HG03469 (cell line): Measurements from ENCODE around the gene STK39.

Source experiments
- ATAC-seq: cut with Tn5 transposase; IDR thresholded peaks from one replicate; pipeline ENCODE4 v1.9.1; 2021; ENCODE audit warnings: mild to moderate bottlenecking, moderate library complexity, moderate number of reproducible peaks; ENCODE audit not compliant: unreplicated experiment

Gene STK39

DNA sequence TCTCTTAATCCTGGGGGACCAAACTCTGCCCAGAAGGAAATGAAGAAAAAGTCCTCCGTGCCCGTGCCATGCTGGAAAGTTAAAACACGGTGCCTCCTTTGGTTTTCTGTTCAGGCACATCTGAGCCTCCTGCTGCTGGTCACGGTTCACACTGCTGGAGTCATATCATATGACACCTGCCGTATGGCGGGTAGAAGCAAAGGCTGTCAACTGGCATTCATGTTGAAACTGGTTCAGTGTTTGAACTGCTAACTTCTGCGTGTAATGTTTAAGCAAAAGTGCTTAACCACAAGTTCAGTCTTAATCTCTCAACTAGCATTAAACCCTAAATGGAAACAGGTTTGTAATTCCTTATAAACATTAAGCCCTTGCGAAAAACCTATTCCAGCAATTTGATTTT, 3.1 kb downstream of the STK39 start:
- no peak for ATAC-seq

DNA sequence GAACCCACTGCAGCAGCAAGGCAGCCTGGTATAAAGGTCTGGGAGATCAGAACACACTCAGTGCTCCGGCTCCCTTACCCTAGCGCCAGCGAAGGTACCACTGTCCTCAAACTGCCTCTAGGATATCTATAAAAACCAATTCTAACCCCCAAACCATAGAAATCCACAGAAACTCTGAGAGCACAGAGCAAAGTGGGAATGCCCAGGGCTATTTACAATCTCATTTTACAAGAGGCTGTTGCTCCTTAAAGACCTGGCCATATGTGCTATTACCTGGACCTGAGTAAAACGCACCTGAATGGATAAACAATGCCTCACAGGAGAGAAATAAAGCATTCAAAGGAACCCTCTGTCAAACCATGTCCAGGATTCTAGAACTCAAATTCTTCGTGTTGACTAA, 4.3 kb downstream of the STK39 start:
- ATAC-seq: no peak

DNA sequence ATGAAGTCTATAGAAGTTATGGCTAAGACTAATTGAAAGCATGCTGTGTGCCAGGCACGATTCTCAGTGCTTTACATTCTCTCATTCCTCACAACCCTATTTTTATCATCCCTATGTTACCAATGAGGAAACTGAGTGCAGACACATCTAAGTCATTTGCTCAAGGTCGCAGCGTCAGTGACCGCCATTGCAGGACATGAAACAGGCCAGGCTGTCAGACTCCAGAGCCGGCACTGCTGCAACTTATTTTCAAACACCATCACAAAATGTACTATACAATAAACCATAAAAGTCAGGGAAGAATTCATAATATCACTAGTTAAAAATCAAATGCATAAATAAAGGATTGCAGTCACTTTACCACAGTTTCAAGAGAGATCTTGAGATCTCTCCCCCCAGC, 5.6 kb downstream of the STK39 start:
- no peak for ATAC-seq

DNA sequence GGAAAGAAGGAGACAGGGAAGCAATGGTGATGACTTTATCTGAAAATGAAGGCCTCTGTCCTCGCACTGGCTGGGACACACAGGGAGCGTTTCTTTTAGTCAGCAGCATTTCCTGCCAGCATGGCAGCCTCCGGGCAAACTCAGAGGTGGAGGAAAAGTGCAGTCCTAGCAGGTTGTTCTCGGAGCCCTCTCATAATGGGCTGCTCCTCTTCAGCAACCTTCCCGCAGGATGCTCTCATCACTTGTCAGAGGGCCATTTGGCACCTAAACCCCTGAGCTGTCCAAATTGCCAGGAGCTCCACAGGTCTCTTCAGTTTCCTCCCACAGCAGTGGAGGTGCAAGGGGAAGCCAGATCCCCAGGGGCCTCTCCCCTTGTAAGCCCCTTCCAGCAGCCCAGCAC, 6.2 kb downstream of the STK39 start:
- no peak for ATAC-seq

DNA sequence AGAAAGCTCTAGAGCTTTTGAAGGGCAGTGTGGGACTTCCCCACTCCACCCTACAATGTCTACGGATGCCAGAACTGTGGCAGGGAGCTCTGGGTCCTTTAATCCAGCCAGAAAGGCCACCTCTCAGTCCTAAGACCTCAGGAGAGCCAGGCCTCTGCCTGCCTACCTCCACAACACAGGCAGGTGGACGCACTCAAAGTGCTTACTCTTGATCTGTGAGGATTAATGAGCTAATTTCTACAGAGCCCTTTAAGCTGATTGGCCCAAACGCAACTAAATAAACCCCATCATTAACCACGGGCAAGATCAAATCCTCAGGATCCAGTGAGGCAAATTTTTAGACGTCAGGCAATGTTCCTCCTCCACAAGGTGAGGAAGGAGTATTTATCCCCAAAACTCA, 8.1 kb downstream of the STK39 start:
- ATAC-seq: no peak

DNA sequence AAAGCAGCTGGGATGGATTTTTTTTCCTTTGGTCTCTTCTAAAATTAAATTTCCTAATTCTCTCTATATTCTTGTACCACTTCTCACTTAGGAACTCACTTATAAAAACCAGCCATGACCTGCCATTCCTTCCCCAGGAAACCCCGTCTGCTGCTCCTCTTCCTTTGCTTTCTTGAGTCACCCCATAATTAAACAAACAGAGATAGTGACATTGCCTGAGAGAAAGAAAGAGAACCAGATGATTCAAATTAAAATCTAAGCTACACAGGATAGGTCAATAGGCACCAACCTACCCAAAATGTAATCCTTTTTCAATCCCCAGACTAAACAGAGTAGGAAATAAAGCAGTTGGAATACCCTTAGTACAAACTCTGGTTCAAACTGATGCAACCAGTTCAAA, 9.7 kb downstream of the STK39 start:
- no peak for ATAC-seq

DNA sequence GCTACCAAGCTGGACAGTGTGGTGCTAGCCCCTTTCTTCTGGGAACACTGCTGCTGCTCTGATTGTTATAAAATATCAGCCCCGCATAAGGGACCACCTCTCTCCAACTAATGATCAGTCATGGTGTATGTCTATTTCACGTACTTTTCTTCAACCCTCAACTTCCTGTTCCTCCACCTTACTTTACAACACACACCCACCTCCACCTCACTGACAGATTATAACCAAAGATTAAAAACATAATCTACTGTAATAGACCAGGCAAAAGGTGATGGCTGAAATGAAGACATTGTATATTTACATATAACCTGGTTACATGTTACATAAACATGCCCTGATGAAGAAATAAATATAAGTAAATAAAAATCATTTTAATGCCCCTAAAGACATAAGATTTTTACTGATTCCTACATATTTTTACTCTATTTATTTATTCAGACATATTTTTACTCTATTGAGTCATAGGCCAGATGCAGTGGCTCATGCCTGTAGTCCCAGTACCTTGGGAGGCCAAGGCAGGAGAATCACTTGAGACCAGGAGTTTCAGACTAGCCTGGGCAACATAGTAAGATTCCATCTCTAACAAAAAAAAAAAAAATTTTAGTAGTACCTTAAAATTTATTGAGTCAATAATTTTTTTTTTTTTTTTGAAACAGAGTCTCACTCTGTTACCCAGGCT, 12.8 kb downstream of the STK39 start:
- ATAC-seq: no peak

DNA sequence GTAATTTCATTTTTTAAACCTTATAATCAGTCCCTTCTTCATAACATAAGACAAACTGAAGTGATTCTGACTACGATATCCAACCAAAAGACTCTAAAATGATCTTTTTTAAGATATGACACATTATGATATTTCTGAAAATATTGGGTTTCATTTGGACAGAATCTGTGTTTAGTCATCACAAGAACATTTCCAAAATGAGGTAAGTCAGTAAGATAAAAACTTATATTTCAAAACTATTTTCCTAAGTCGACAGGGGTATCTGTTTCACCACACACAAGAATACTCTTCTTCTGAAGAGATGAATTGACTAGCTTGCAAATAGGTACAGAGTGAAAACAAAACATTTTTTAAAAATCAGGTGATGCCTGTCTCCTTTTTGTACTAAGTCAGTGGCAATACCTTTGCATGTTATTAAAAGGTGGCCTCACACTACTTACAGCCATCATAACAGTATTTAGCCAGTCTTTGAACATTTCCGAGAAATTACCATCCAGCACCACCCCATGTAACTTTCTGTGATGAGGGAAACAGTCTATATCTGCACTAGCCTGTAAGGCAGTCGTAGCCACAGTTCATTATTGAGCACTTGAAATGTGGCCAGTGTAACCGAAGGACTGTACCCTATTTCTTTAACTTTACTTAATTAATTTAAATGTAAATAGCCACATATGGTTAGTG, 13.5 kb downstream of the STK39 start:
- no peak for ATAC-seq

DNA sequence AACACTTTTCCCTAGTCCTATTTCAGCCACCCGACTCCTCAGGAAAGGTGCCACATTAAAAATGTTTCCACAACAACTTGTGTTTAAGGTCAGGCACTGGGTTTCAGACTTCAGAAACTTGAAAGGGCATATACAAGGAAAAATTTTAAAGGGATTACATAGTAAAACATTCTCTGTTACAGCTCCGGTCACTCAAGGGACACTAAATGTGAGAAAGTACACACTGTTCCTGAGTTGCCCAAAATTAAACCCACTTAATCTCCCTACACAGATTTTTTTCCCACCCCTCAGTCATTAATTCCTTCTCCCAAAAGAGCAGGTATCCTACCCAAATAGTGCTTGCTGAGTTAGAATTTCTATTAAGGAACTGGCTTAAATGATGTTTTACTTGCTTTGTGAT, 14.2 kb downstream of the STK39 start:
- ATAC-seq: no peak

DNA sequence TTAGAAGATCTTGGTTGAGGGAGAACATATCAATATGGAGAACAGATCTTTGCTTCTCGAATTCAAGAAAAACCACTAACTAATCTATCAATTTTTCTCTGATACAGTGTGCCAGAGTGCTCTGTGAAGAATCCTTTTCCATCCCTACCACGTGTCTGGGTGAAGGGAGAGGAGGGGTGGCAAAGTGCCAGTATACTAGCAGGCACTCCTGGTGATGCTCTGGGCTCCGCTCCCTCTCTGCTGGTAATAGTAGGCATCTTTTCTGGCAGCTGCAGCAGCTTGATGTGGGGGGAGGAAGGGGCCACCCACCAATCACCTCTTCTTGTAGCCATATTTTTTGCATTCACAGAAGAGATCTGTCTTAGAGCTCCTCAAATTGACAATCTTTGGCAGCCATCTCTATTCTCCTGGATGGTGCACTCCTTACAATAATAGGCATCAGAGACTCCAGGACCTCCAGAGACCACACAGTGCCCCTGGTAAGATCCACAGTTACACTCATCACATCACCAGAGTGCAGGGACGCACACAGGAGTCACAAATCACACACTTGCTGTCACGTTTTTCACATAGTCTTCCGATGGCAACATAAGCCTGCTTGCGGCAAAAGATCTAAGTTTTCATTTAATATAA, 15.7 kb downstream of the STK39 start:
- no peak for ATAC-seq

DNA sequence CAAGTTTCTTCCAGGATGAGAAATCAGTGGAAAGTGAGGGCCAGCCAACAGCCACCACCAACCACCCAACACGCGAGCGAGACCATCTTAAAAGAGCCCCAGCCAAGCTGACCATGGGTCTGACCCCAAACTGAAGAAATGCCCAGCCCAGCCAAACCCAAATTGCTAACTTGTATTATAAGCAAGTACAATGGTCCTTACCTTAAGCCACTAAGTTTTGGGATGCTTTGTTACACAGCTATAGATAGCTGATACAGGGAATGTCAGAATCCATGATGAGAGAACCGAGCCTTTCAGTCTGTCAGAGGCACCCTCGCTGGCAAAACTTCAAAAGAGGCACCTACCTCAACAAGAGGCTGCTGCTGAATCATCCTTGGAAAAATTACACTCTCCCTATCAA, 17.0 kb downstream of the STK39 start:
- no peak for ATAC-seq

DNA sequence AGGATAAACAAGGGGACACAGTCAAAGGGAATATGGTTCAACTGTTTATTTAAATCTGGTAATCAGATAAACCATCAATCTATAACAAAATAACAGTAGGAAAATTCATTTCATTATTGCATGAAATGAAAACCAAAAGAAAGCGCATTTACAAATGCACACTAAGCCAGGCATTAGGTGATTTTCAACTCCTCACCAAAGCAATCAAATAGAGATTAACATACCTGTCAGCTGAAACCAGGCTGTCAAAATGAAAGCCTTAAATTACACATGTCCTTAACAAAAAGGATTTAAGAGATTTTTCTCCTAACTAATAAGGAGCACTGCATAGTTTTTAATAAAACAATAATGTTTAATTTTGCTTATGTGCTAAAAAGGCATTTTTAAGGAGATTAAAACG, 23.0 kb downstream of the STK39 start:
- no peak for ATAC-seq

DNA sequence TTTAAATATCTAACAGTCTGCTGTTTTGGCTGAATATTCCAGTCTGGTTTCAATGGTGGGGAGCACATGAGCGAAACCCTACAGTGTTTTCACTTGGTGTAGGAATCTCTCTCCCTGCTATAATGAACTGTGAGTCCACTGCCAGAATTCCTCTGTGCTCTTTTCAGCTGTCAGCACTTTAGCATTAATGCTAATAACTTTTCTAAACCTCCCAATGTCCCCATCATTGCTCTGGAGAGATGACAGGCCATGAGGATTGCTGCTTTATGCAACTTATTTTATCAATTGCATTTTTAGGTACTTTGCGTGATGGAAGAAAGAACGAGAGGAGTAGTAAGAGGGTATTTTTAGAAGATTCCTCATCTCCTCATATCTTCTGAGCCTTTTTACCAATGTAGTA, 25.3 kb downstream of the STK39 start:
- ATAC-seq: no peak

DNA sequence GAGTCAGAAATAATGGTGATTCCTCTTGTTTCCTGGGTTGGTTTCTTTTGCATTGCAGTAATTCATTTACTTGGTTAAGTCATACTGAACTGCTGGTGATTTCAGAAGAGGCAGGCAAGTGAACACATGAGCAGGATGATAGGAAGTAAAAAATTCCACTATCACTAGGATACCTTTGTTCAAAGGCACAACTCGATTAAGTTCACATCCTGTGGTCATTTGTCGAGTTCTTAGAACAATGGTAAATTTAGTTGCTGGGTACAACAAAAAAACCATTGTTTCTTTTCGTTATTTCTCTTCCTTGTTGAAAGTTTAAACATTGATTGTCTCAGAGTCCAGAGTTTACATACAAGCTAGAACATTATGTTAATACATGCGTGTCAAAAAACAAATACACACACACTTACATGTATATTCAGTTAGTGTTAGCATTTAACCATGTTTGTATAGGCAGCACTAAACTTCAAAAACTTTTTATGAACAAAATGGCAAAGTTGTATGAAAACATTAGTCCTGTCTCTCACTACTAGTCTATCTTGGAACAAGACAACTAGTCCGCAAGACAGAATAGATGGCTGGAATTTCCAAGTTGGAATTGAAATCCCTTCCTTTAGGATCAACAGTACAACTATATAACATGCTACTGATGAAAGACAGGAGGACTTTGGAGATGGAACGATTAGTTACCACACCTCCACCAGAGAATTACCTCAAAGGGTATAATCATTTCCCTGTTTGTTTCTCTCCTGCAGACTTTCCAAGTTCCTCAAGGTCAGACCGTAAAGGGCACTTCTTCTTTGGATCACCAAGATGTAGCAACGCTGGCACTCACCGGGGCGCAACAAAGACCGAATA, 26.2 kb downstream of the STK39 start:
- no peak for ATAC-seq

DNA sequence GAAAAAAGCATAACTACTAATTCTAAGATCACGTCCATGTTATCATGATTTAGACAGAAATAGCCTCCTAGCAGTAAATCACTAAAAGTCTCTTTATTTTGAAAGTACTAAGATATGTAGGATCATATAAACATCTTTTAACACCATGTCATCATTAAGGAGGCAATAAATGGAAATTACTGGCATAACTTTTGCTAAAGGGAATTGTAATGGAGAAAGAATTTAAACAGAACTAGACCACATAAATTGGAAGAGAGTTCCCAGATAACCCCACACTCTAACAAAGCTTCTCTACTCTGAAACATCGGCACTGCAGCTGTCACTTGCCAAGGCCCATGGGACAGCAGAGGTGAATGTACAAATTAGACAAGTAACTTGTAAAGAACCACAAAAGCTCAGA, 29.5 kb downstream of the STK39 start:
- ATAC-seq: no peak

DNA sequence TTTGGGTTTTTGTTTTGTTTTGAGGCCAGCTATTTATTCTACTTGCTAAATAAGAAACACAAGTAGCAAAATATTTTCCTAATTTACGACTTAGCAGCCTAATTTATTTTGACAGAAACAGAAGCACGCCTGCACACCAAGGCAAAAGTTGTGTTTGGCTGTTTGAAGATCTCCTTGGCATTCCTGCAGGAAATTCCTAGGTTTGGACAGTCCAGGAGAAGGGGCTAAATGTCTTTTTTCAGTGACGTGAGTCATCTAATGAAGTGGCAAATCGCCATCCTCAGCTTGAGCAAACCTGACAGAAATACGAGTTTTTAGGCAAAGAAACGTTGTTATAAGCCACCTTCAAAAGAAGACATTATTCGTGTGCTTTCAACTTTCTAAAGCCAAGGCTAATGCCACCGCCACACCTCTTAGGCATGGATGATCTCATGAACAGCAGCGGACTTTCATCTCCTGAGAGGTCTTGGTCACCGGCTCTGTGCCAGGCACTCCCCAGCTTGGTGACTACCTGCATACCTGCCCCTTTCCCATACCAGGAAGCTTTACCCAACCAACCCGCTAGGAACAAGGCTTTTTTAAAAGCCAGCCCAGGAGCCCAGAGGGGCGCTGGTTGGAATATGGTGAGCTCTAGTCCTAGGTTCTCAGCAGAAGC, 30.9 kb downstream of the STK39 start:
- no peak for ATAC-seq

DNA sequence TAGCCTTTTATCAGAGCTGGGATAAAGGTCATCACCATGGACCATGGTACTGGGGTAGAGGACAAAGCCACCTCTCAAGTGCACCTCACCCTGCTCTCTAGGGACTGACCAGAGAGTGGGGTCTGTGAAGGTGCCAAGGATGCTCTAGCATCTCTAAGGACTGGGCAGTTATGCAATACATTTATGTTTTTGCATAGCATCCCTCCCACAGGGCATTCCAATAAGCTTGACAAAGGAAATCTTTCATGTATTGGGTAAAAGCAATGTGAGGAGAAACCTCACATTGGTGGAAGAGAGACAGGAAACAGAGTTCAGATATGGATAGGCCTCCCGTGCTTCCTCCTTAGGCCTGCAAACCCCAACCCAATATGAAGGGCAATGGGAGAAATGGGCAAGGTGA, 31.6 kb downstream of the STK39 start:
- ATAC-seq: no peak

DNA sequence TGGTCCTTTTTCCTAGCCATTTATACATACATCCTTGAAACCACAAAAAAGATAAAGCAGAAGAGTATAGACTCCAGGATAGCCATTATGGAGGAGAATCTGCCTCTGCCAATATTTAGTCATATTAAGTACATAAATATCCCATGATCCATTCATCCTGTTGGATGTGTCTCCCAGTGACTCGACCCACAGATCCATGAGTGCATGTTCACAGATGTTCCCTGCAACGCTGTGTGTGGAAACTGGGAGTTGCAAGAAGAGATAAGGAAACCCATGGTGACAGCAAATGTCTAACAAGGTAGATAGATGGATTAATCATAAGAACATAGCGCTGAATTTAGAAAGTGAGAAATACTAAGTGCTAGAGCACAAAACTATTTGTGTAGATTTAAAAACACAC, 34.5 kb downstream of the STK39 start:
- no peak for ATAC-seq

DNA sequence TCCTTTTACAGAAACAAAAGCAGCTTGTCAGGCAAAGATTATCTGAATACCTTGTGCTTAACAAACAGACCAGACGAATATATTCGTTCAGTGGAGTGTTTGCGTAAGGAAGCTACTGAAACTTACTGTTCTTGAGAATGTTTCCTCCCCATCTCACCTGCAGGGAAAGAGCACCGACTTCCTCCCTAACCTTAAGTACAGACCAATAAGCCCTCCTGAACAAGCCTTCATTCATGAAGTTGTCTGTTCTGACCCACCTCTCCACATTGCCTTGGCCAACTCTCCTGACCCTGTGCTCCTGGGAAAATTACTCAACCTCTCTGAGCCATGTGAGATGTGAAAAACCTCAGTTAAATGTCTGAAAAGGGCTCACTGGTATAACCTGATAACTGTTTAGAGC, 35.2 kb downstream of the STK39 start:
- ATAC-seq: no peak

DNA sequence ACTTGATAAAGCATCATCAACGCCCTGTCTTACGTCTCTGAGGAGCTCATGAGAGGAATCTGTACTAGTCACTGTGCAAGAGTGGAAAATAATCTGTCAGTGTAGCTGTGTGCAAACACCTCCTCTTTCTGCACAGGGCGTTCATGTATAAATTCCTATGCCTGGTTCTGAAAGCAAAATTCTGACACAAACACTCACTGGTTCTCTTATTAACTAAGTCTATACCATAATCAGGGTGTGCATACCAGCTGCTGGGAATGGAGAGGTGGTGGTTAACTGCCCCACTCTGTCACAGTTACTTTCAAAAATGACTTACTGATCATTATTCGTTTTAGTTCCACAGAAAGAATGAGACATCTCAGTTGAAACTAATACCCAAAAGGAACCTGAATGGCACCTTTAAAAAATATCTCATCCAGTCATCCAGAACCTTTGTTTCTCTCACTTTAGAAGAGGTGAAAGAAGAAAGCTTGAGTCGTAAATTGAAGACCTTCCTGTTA, 35.7 kb downstream of the STK39 start:
- ATAC-seq: no peak
